Measurements from ENCODE around the gene THSD8.

Gene THSD8

DNA sequence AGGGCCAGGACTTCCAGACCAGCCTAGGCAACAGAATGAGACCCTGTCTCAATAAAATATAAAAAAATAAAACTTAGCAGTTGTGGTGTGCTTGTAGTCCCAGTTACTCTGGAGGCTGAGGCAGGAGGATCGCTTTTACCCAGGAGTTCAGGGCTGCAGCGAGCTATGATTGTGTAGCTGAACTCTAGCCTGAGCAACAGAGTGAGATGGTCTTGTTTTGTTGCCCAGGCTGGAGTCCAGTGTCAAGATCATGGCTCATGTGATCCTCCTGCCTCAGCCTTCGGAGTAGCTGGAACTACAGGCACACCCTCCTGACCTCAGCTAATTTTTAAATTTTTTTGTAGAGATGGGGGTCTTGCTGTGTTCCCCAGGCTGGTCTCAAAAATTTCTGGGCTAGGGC lies 14.9 kb upstream of the THSD8 start:
- no peaks in the 10 kb centered on the region for H3K36me3 ChIP-seq (replicated peaks; ENCODE audit: insufficient read depth, low read length)
- no peak overlapping the region for H3K4me3 ChIP-seq (ENCODE audit: low read length)
- H3K4me1 ChIP-seq (ENCODE audit: low read length): peaks cover 28% of the 10 kb centered on the region
- peaks cover 38% of the 10 kb centered on the region for H3F3A ChIP-seq (ENCODE audit: insufficient read depth, low read length)
- H3K9me2 ChIP-seq (replicated peaks; ENCODE audit: insufficient read depth, low read length): no peaks in the 10 kb centered on the region
- no peaks in the 10 kb centered on the region for H3K9me3 ChIP-seq (replicated peaks; ENCODE audit: insufficient read depth, low read length)
- no peak overlapping the region for H3K27ac ChIP-seq (ENCODE audit: low read length)
- no peak overlapping the region for H2AFZ ChIP-seq (ENCODE audit: low read length)
- H3K9ac ChIP-seq (ENCODE audit: low read length): no peak overlapping the region
- H4K20me1 ChIP-seq (ENCODE audit: insufficient read depth, low read length): no peaks in the 10 kb centered on the region
- peaks cover 4% of the 10 kb centered on the region for H3K79me2 ChIP-seq (ENCODE audit: low read length)
- no peak for DNase-seq
- H3K27me3 ChIP-seq (replicated peaks; ENCODE audit: insufficient read depth, low read length): no peaks in the 10 kb centered on the region
- no peak overlapping the region for H3K4me2 ChIP-seq (ENCODE audit: low read depth, low read length)
- TF ChIP-seq EZH2phosphoT487 (IDR thresholded peaks at IDR 0.05; ENCODE audit: low read length) (no peak), EZH2 (optimal IDR thresholded peaks at IDR 0.05; ENCODE audit: low read depth, low read length) (no peak)
- TF ChIP-seq, protein P1, sequence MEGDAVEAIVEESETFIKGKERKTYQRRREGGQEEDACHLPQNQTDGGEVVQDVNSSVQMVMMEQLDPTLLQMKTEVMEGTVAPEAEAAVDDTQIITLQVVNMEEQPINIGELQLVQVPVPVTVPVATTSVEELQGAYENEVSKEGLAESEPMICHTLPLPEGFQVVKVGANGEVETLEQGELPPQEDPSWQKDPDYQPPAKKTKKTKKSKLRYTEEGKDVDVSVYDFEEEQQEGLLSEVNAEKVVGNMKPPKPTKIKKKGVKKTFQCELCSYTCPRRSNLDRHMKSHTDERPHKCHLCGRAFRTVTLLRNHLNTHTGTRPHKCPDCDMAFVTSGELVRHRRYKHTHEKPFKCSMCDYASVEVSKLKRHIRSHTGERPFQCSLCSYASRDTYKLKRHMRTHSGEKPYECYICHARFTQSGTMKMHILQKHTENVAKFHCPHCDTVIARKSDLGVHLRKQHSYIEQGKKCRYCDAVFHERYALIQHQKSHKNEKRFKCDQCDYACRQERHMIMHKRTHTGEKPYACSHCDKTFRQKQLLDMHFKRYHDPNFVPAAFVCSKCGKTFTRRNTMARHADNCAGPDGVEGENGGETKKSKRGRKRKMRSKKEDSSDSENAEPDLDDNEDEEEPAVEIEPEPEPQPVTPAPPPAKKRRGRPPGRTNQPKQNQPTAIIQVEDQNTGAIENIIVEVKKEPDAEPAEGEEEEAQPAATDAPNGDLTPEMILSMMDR (IDR thresholded peaks at IDR 0.05; ENCODE audit: low read length): no peak

DNA sequence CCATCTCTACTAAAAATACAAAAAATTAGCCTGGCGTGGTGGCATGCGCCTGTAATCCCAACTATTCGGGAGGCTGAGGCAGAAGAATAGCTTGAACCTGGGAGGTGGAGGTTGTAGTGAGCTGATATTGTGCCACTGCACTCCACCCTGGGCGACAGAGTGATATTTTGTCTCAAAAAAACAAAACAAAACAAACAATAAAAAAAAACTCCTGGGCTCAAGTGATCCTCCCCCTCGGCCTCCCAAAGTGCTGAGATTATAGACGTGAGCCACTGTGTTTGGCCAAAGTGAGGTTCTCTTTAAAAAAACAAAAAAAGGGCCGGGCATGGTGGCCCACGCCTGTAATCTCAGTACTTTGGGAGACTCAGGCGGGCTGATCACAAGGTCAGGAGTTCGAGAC lies 14.4 kb upstream of the THSD8 start:
- H3K4me3 ChIP-seq (ENCODE audit: low read length): no peak overlapping the region
- no peak overlapping the region for H3K4me2 ChIP-seq (ENCODE audit: low read depth, low read length)
- H3K36me3 ChIP-seq (replicated peaks; ENCODE audit: insufficient read depth, low read length): no peaks in the 10 kb centered on the region
- no peaks in the 10 kb centered on the region for H3K9me2 ChIP-seq (replicated peaks; ENCODE audit: insufficient read depth, low read length)
- TF ChIP-seq EZH2 (optimal IDR thresholded peaks at IDR 0.05; ENCODE audit: low read depth, low read length) (no peak), EZH2phosphoT487 (IDR thresholded peaks at IDR 0.05; ENCODE audit: low read length) (no peak)
- TF ChIP-seq, protein P1 (IDR thresholded peaks at IDR 0.05; ENCODE audit: low read length): no peak
- H3F3A ChIP-seq (ENCODE audit: insufficient read depth, low read length): peaks cover 43% of the 10 kb centered on the region
- H2AFZ ChIP-seq (ENCODE audit: low read length): no peak overlapping the region
- H3K4me1 ChIP-seq (ENCODE audit: low read length): peaks cover 28% of the 10 kb centered on the region
- no peaks in the 10 kb centered on the region for H4K20me1 ChIP-seq (ENCODE audit: insufficient read depth, low read length)
- DNase-seq: no peak
- no peak overlapping the region for H3K9ac ChIP-seq (ENCODE audit: low read length)
- no peak overlapping the region for H3K27ac ChIP-seq (ENCODE audit: low read length)
- H3K9me3 ChIP-seq (replicated peaks; ENCODE audit: insufficient read depth, low read length): no peaks in the 10 kb centered on the region
- H3K27me3 ChIP-seq (replicated peaks; ENCODE audit: insufficient read depth, low read length): no peaks in the 10 kb centered on the region
- peaks cover 9% of the 10 kb centered on the region for H3K79me2 ChIP-seq (ENCODE audit: low read length)

DNA sequence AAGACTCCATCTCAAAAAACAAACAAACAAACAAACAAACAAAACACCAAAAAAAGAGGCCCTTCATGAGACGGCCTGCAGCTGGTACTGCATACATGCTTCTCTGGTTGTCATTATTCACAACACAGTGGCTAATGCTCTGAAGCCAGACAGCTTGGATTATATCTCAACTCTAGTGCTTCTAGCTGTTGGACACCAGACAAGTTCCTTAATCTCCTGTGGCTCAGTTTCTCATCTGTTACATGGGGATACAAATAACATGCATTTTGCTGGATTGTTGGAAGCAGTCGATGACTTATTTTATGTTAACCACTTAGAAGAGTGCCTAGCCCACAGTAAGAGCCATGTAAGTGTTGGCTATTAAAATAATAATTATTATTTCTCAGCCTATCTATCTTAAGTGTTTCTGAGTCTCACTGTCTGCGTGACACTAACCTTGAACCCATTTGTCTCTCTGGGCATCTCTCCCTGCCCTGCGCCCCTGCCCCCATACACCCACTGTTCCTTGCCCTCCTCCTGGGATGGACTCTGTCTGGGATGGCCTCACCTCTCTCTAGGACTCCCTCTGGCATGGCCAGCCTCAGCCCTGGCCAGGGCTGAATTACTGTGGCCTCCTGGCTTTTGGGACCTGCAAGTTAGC lies 13.7 kb upstream of the THSD8 start:
- Histone ChIP-seq H3K4me1 (ENCODE audit: low read length) (peaks cover 23% of the 10 kb centered on the region), H3K27me3 (replicated peaks; ENCODE audit: insufficient read depth, low read length) (no peaks in the 10 kb centered on the region), H3F3A (ENCODE audit: insufficient read depth, low read length) (peaks cover 50% of the 10 kb centered on the region), H3K9me2 (replicated peaks; ENCODE audit: insufficient read depth, low read length) (no peaks in the 10 kb centered on the region), H3K9ac (ENCODE audit: low read length) (peak overlapping the region; percentile 80), H3K4me3 (ENCODE audit: low read length) (peak overlapping the region; percentile 67), H4K20me1 (ENCODE audit: insufficient read depth, low read length) (no peaks in the 10 kb centered on the region), H3K27ac (ENCODE audit: low read length) (peak overlapping the region; percentile 90), H2AFZ (ENCODE audit: low read length) (peak overlapping the region; percentile 47), H3K36me3 (replicated peaks; ENCODE audit: insufficient read depth, low read length) (no peaks in the 10 kb centered on the region), H3K79me2 (ENCODE audit: low read length) (peaks cover 15% of the 10 kb centered on the region), H3K4me2 (ENCODE audit: low read depth, low read length) (peak overlapping the region; percentile 96), H3K9me3 (replicated peaks; ENCODE audit: insufficient read depth, low read length) (no peaks in the 10 kb centered on the region)
- TF ChIP-seq EZH2phosphoT487 (IDR thresholded peaks at IDR 0.05; ENCODE audit: low read length) (no peak), EZH2 (optimal IDR thresholded peaks at IDR 0.05; ENCODE audit: low read depth, low read length) (no peak)
- TF ChIP-seq, protein P1 (IDR thresholded peaks at IDR 0.05; ENCODE audit: low read length): no peak
- DNase-seq: no peak
